Esophagus muscularis mucosa (tissue), 4 donors: Measurements from ENCODE around the gene GBP6. TPM values are rescaled to one million over a fixed set of nuclear protein-coding genes. Genes with fewer than 3 reads are reported as not detected.

Experiments
- DNase-seq: peaks from one replicate; pipeline ENCODE4 v3.0.0-alpha.2; 2017; ENCODE audit errors: extremely low spot score
- H3K27ac ChIP-seq, 4 donors: fragments of 200-600 bp; sonication (generic); replicated peaks in 1 of 4; 1 replicate in 3 of 4; 2 replicates in 1 of 4; pipeline ENCODE4 v1.5.1; 2016 to 2019; ENCODE audit warnings: mild to moderate bottlenecking in 1 of 4
- H3K27me3 ChIP-seq, 4 donors: fragments of 200-600 bp; sonication (generic); one replicate each; pipeline versions ENCODE4 v1.5.1 to v1.6.0; 2016 to 2019
- H3K36me3 ChIP-seq, 4 donors: fragments of 200-600 bp; sonication (generic); one replicate each; pipeline ENCODE4 v1.5.1; 2016 to 2019
- H3K4me1 ChIP-seq, 4 donors: fragments of 200-600 bp; sonication (generic); one replicate each; pipeline ENCODE4 v1.5.1; 2016 to 2019
- H3K4me3 ChIP-seq, 4 donors: fragments of 200-600 bp; sonication (generic); 1 replicate in 2 of 4; 2 replicates in 2 of 4; pipeline ENCODE4 v1.5.1; 2016 to 2019; ENCODE audit warnings: mild to moderate bottlenecking in 4 of 4, moderate library complexity in 1 of 4
- H3K9me3 ChIP-seq, 4 donors: fragments of 200-600 bp; sonication (generic); 1 replicate in 3 of 4; 2 replicates in 1 of 4; pipeline ENCODE4 v1.5.1; 2016 to 2019
- CTCF ChIP-seq, 3 experiments: fragments of 200-600 bp in 2 of 3; fragments of 450-650 bp in 1 of 3; sonication (generic) in 2 of 3; IDR thresholded peaks; one replicate each; pipeline ENCODE4 v1.5.1; 2017 to 2019; ENCODE audit warnings: antibody characterized with exemption in 3 of 3, mild to moderate bottlenecking in 2 of 3, moderate library complexity in 1 of 3
- EP300 ChIP-seq: sonication (generic); formaldehyde crosslinking; IDR thresholded peaks from one replicate; pipeline ENCODE4 v1.6.1; 2017; ENCODE audit warnings: antibody characterized with exemption
- POLR2A ChIP-seq: fragments of 450-650 bp; IDR thresholded peaks from one replicate; pipeline ENCODE4 v1.6.1; 2017; ENCODE audit warnings: antibody characterized with exemption, moderate library complexity, mild to moderate bottlenecking, low read depth
- POLR2AphosphoS5 ChIP-seq, 2 donors: sonication (generic); formaldehyde crosslinking; IDR thresholded peaks; one replicate each; pipeline ENCODE4 v1.6.1; 2017; ENCODE audit warnings: antibody characterized with exemption in 2 of 2
- WGBS: methylation state at CpG from one replicate; pipeline ENCODE4 v1.1.5; 2018; 5-methylcytosine and 5-hydroxymethylcytosine counted together
- intact Hi-C: fragments of 100-400 bp; cut with DNase I; formaldehyde crosslinking; loops from one replicate; pipeline ENCODE4 v1.15.1; 2023
- total RNA-seq, 4 donors: library from RNA; depleted of rRNA; stranded (reverse); fragments of >200 nt; gene quantifications; one replicate each; pipeline versions ENCODE4 v1.1.0 to v1.2.1, GENCODE V29; 2016

GBP6 gene
- total RNA-seq, 4 donors from 2014 or later: under 0.01 TPM; not detected in 3

DNA sequence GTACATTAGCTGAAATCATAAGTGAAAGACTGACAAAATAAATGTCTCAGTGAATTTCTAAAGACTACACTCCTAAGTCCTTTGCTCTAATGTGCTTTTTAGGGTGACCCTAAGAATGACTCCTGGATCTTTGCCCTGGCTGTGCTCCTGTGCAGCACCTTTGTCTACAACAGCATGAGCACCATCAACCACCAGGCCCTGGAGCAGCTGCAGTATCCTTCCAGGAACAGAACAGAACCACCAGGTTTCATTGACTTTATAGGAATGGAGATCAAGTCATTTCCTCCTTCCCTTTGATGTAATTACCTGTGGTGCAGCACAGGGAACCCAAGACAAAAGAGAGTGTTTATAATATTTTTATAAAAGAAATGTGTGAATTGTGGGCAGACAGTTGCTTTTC, 14.1 kb downstream of the GBP6 start:
- DNase-seq: no peak
- no peak overlapping the region for H3K27ac ChIP-seq
- intact Hi-C loops: no loop called here
- no peak overlapping the region for H3K4me3 ChIP-seq
- TF ChIP-seq POLR2A (no peak), CTCF (IDR thresholded peaks at IDR 0.05) (no peak), POLR2AphosphoS5 (IDR thresholded peaks at IDR 0.05) (no peak), EP300 (no peak)
- H3K27me3 ChIP-seq: no peaks in the 10 kb centered on the region
- H3K36me3 ChIP-seq: no peaks in the 10 kb centered on the region
- H3K9me3 ChIP-seq: no peaks in the 10 kb centered on the region
- H3K4me1 ChIP-seq: no peaks in the 10 kb centered on the region

GRCh38 chr1:89381618-89382017, 17.8 kb downstream of the GBP6 start:
- intact Hi-C loops: no loop called here
- WGBS: 77% methylated on average over 6 of the region's 6 CpGs
- TF ChIP-seq POLR2AphosphoS5 (IDR thresholded peaks at IDR 0.05) (no peak), EP300 (no peak), CTCF (IDR thresholded peaks at IDR 0.05) (no peak), POLR2A (no peak)
- Histone ChIP-seq H3K36me3 (no peaks in the 10 kb centered on the region), H3K27me3 (no peaks in the 10 kb centered on the region), H3K9me3 (no peaks in the 10 kb centered on the region), H3K4me3 (no peak overlapping the region), H3K4me1 (no peaks in the 10 kb centered on the region), H3K27ac (no peak overlapping the region)
- DNase-seq: no peak

DNA sequence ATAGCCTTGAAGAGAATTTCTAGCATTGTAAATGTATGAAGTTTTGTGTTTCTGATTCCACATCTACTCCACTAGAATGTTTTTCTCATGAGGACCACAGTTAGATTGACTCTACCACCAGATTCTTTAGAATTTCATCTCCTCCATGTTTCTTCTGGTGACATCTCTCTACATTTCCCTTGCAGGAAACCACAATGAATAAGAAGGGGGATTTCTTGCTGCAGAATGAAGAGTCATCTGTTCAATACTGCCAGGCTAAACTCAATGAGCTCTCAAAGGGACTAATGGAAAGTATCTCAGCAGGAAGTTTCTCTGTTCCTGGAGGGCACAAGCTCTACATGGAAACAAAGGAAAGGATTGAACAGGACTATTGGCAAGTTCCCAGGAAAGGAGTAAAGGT, 18.6 kb downstream of the GBP6 start:
- Histone ChIP-seq H3K27ac (no peak overlapping the region), H3K27me3 (no peaks in the 10 kb centered on the region), H3K4me1 (no peaks in the 10 kb centered on the region), H3K9me3 (no peaks in the 10 kb centered on the region), H3K4me3 (no peak overlapping the region), H3K36me3 (no peaks in the 10 kb centered on the region)
- DNase-seq: no peak
- TF ChIP-seq CTCF (IDR thresholded peaks at IDR 0.05) (no peak), POLR2AphosphoS5 (IDR thresholded peaks at IDR 0.05) (no peak), POLR2A (no peak), EP300 (no peak)
- intact Hi-C loops: no loop called here

DNA sequence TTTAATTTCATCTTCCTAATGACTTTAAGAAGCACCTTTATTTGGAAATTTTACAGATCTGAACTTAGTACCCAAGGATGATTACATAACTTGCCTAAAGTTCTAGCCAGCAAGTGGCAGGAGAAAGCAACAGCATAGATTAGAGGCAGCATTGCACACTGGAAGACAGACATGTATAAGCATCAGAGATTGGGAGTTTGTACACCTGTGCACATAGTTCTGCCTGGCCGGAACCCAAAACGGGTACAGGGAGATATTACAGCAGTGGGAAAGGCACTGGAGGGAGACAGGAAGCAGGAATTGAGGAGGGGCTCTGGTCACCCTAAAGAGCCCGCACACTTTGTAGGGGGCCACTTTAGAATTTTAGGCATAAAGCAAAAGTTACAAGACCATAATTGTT, 19.3 kb downstream of the GBP6 start:
- WGBS: 88% methylated on average over 3 of the region's 3 CpGs
- H3K4me1 ChIP-seq: no peaks in the 10 kb centered on the region
- H3K27me3 ChIP-seq: no peaks in the 10 kb centered on the region
- no peaks in the 10 kb centered on the region for H3K36me3 ChIP-seq
- TF ChIP-seq EP300: no peak
- no peak for TF ChIP-seq CTCF (IDR thresholded peaks at IDR 0.05)
- TF ChIP-seq POLR2AphosphoS5 (IDR thresholded peaks at IDR 0.05): no peak
- no peak for TF ChIP-seq POLR2A
- intact Hi-C loops: no loop called here
- H3K27ac ChIP-seq: no peak overlapping the region
- no peaks in the 10 kb centered on the region for H3K9me3 ChIP-seq
- no peak overlapping the region for H3K4me3 ChIP-seq
- DNase-seq: no peak

DNA sequence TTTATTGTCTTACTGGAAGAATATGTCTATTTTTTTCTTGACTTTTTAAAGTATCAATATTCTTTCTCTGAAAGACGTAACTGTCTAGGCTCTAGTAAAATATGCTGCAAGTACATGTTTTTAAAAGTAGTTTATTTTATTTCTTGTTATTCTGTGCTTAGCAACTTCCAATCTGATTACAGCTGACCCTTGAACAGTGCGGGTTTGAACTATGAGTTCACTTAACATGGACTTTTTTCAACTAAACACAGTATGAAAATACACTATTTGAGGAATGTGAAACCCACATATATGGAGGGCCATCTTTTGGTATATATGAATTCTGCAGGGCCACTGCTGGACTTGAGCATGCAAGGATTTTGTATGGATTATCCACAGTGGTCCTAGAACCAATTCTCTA, 26.8 kb downstream of the GBP6 start:
- intact Hi-C loops: no loop called here
- WGBS: 86% methylated on average over 2 of the region's 2 CpGs

More for the DNA sequence above, 26.8 kb downstream of the GBP6 start:
- peaks cover 0 to 6% (median 0%) of the 10 kb centered on the region in 4 donors for H3K9me3 ChIP-seq
- no peaks in the 10 kb centered on the region for H3K4me1 ChIP-seq
- no peaks in the 10 kb centered on the region for H3K36me3 ChIP-seq
- no peak overlapping the region for H3K27ac ChIP-seq
- no peaks in the 10 kb centered on the region for H3K27me3 ChIP-seq
- no peak overlapping the region for H3K4me3 ChIP-seq
- TF ChIP-seq POLR2AphosphoS5 (IDR thresholded peaks at IDR 0.05) (no peak), CTCF (IDR thresholded peaks at IDR 0.05) (no peak), EP300 (no peak), POLR2A (no peak)
- DNase-seq: no peak
